ENCODE measurements around the gene CRYZ.

Gene CRYZ

DNA sequence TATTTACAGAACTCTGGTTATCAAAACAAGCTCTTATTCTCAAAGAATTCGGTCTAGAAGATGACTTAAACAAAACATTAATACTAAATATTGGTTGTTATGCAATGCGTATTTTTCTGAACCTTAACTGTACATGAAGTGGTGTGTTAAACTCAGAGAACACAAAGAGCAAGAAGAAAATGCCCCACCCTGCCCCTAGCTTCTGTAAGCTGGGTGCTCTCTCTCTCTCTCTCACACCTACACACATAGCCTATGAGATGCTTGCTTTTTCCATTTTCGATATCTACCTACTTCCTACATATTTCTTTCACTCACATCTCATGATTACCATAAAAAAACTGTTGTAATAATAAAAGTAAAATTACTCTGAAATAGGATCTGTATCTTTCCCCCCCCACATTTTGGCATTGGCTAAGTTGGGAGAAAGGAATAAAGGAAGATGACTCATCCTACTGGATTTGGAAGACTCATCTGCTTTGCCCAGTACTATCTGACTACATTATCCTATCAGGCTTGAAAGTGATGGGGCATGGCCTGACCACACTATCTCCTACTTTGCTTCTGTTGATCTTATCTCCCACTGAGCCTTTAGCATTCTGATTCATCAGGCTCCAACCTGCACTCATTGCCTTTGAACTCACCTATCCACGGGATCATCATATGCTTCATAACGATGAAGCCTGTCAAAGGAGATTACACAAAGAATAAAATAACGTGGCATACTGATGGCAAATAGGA is 2.9 kb downstream of the CRYZ start:
- DNase-seq = no peak

GRCh38 chr1:74728736-74729135 is 4.1 kb downstream of the CRYZ start:
- no peak for DNase-seq

GRCh38 chr1:74726063-74726462 is 6.8 kb downstream of the CRYZ start:
- DNase-seq = no peak

- no peak for DNase-seq
Observed at GRCh38 chr1:74717626-74718025, 15.2 kb downstream of the CRYZ start.

DNA sequence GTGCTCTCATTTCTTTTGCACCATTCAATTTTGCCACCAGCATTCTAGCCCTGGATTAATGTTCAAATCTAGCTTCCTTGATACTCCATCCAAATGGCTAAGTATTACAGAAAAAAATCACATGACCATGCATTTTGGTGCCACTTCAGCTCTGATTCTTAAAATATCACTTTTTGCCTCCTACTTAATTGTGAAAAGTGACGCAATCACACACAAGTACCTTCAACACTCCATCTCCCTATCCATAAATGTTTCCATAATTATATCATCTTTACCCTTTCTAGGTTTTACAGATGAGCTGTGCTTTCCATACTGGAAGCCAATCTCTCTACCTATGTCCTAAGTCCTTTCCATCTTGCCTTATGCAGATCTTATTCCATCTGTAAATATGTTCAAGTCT is 16.0 kb downstream of the CRYZ start:
- no peak for DNase-seq

DNA sequence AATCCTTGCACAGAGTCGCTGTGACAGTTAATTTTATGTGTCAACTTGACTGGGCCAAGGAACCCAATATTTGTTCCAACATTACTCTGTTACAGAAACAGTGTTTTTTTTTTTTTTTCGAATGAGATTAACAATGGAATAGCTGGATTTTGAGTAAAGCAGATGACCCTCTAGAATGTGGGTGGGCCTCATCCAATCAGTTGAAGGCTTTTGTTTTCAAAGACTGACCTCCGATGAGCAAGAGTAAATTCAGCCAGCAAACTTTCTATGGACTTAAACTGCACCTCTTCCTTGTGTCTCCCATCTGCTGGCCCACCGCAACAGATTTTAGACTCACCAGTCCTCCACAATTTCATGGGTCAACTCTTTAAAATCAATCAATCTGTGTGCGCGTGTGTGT is 17.0 kb downstream of the CRYZ start:
- no peak for DNase-seq

DNA sequence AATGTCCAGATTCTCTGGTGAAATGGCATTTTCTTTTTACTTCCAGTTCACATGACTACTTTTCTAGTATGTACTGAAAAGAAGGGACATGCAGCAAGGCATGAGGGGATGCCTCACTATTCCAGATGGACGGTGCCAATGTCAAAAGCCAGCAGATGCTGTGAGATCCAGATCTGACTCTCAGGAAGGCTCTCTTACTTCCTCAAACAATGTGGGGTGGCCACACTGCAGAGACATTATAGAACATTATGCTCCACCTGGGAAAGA is 17.7 kb downstream of the CRYZ start:
- no peak for DNase-seq

DNA sequence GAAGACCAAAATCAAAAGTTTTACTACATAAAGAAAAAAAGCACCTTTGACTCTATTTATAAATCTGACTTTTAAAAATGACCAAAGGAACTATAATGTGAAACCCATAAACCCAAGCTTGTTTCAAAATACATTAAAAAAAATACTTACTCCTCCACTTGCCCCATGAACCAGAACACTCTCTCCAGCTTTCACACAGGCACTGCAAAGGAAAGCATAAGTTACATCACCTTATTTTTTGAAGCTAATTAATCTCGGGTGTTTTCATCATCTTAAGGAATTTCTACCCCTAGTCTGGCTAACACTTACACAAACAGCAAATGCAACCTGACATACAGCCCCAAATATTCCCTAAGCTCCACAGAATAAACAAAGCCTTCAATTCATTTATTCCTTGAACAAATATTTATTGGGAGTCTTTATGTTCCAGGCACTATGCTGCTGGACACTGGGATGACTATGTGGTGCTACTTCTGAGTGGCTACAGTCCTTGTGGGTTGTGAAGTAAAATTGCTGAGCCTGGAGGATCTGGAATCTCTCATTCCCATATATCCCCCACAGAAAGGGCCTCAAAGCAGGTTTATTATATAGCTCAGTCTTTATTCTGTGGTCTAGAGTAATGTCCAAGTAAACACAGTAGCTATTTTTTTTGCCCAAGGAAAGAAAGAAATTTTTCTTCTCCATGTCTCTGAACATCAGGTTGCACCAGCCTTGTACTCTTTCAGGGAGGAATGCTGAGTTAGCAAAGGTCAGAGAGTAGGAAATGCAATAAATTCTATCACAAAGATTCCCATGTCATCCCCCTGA is 18.2 kb downstream of the CRYZ start:
- DNase-seq = no peak

DNA sequence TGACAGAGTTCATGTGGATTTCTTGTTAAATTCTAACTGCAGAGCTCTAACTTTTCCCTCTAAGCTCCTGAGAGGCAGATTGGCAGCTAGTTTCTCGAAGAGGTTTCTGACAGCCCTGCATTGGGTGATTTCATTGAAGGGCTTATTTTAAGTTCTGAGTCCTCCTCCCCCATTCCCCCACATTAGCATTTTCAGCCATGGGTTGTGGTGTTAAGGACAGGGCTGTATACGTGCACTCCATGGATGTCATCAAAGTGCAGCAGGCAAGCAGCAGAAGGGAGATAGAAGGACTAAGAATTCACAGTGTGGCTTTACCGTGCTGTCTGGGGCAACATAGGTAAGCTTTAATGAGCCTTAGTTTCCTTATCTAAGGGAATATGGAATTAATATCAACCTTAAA is 19.0 kb downstream of the CRYZ start:
- no peak for DNase-seq

DNA sequence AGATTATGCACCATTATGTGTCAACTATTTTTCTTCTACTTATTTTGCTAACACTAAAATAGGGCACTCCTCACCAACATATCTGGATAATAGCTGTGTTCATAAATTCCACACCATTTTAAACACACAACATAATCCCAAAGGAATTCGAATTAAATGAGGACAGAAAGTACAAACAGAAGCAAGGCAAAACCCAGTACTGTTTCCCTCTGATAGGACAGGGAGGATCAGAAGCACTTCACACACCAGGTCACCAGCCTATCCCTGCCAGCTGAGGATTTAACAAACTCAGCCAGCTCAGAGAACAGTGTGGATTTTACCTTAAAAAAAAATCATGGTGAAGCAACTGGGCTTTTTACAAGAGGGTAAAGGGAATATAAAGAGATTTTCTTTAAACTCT is 20.0 kb downstream of the CRYZ start:
- peak in 1 of 2 experiments; percentile 8 for DNase-seq

- DNase-seq = no peak
Observed at GRCh38 chr1:74703386-74704182, 29.3 kb downstream of the CRYZ start.

DNA sequence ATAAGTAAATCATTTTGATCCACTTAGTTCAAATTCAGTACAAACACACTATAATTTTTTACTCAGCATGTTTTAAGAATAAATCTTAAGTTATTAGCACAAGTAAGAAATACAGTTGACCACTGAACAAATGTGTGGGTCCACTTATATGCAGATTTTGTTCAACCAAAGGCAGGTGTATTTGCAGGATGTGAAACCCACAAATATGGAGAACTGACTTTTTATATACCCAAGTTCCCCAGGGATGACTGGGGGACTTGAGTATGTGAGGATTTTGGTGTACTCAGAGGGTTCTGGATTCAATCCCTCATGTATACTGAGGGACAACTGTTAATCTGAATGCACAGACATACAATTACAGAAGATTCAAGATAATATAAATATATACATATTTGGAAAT is 33.5 kb downstream of the CRYZ start:
- no peak for DNase-seq

- no peak for DNase-seq
Observed at GRCh38 chr1:74697832-74698231, 35.0 kb downstream of the CRYZ start.

DNA sequence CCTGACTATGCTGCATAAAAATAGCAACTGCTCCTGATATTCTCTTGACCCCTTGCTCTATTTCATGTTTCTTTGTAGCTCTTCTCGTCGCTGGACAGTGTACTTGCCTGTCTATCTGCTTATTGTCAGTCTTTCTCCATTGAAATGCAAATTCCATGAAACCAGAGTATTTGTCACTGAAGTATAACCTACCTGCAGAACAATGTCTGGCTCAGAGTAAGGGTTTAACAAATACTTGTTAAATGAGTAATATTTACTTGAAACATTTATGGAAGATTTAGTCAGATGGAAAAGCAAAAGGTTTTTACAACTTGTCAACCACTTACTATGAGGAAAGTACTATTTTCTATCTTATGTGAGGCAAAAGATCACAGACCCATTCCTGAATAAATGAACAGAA is 39.4 kb downstream of the CRYZ start:
- no peak for DNase-seq

DNA sequence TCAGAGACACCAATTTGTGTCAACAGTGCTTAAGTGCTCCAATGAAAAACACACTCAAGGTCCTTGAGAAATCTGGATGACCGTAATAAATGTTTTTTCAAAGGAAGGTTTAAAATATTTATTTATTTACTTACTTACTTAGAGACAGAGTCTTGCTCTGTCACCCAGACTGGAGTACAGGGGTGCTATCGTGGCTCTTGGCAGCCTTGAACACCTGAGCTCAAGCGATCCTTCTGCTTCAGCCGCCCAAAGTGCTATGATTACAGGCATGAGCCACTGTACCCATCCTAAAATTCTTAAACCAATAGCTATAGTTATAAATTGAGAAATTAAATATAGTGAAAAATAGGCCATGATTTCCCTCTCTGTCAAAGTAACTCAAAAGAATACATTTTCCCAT is 41.9 kb downstream of the CRYZ start:
- no peak for DNase-seq

DNA sequence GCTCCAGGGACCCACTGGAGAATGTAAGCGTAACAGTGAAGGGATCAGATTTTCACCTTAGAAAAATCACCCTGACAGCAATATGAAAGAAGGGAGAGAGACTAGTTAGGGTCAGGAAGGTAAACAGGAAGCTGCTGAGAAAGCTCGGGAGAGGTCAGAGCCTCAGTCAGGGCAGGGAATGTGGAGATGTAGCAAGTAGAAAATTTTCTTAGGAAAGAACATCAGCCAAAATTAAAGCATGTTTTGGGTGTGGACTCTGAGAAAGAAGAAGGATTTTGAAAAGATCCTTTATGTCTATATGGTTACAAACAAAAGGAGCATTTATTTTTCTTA is 42.5 kb downstream of the CRYZ start:
- DNase-seq = no peak

GRCh38 chr1:74689621-74690363 is 43.1 kb downstream of the CRYZ start:
- DNase-seq = peak; percentile 22 to 68

GRCh38 chr1:74686928-74687327 is 45.9 kb downstream of the CRYZ start:
- peak; percentile 41 to 85 for DNase-seq

DNA sequence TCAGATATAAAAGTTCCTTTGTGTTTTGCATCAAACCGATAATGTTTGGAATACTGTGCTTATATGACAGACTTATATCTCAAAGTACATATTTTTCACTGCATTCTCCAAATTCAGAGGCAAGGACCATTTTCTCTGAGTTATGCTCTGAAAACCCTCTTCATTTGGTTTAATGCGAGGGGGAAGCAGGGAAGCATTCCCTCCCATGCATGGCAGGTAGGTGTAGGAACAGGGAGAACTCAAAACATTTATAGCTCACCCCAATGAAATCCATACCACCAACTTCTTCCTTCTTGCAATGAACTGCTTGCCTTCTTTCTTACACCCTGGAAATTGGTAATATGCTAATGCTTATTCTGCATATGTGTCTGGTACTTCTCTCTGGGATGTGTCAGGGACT is 48.5 kb downstream of the CRYZ start:
- no peak for DNase-seq

- DNase-seq = no peak
Observed at GRCh38 chr1:74683656-74684055, 49.2 kb downstream of the CRYZ start.

DNA sequence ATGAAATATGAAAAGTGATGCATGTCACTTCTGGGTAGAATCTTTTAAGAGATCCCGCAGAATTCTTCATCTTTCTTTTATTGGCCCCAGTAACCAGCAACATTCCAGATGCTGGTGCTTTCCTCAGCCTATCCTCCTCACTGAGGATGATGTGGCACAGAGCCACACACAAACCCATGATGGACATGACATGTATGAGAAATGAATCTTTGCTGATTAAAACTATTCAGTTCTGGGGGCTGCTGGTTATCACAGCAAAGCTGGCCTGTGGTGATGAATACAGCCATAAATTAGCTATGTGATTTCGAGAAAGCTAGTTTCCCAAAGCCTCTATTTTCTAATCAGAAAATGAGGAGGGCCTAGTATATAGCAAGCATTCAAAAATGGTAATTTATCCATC is 51.0 kb downstream of the CRYZ start:
- DNase-seq = no peak

DNA sequence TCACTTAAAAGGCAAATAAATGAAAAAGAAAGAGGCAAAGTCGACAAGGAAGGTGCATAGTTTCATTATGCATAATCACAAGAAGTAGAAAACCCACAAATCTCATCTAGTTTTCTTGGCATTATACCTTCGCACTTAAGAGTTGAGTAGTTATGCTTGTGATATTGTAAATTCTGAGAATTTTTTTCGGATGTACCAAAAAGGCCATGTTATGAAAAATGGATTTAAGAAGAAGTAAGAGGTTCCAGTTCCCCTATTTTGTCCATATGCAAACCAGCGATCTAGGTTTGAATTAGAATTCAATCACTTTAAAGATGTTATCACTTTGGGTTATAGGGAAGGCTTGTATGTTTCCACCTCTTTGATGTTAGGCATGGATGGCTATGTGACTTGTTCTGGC is 51.4 kb downstream of the CRYZ start:
- DNase-seq = no peak

DNA sequence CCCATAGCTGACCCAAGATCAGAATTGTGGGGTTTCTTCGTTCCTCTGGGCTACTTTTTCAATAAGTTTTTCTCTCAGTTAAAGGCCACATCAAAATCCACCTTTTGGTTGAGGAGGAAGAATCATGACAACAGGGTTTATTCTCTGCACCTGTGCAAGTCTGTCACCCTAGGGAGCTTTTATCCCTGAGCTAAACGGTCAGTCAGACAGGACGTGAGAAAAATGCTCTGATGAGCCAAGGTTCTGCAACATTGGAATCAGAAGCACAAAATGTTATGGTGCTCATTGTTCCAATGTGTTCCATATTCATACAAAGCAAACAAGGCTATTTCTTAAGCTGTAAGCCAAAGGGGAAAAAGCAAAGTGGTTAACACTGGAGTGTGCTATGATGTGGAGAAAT is 51.8 kb downstream of the CRYZ start:
- DNase-seq = no peak

Data from NCI-H524 (cell line).